GM12878 (cell line): ENCODE measurements around the gene BAK1. TPM values are rescaled to one million over a fixed set of nuclear protein-coding genes. Genes with fewer than 3 reads are reported as not detected.

Experiments
- ATAC-seq: fragments of 200-7000 bp; cut with Tn5 transposase; 3 replicates; pipeline ENCODE4 v1.9.1; 2020; ENCODE audit warnings: mild to moderate bottlenecking, moderate library complexity
- BruUV-seq: library from RNA; stranded (reverse); fragments of 400-500 nt; replicated peaks from 2 replicates; lab custom pipeline; 2021; lab: Mats Ljungman, UMichigan
- CTCF ChIA-PET: fragments of 300-600 bp; sonication (Branson Sonifier 250); formaldehyde crosslinking; extraction: SDS; loops from one replicate; lab custom pipeline; 2021; ENCODE audit warnings: inconsistent platforms; lab: Yijun Ruan, JAX
- POLR2A ChIA-PET: fragments of 350-600 bp; formaldehyde crosslinking; extraction: SDS; loops from one replicate; lab custom pipeline; 2021; ENCODE audit warnings: inconsistent platforms; lab: Charles Lee
- RAD21 ChIA-PET: fragments of 300-600 bp; sonication (Branson Sonifier 250); formaldehyde crosslinking; loops from one replicate; lab custom pipeline; 2023; ENCODE audit warnings: antibody characterized with exemption; ENCODE audit not compliant: unreplicated experiment; lab: Charles Lee
- SMC1A ChIA-PET: fragments of 300-600 bp; sonication (Branson Sonifier 250); formaldehyde crosslinking; loops from one replicate; lab custom pipeline; 2023; ENCODE audit not compliant: unreplicated experiment, uncharacterized antibody; lab: Charles Lee
- DNase-seq: peaks from one replicate; pipeline ENCODE4 v3.0.0-alpha.2; 2011; ENCODE audit warnings: low read depth, low spot score
- FAIRE-seq: peaks from 3 replicates; lab custom pipeline; 2011; peaks lifted over from hg19 to GRCh38; lab: Jason Lieb, UNC
- H2AFZ ChIP-seq: 2 replicates; pipeline ENCODE4 v1.6.0; 2011; ENCODE audit warnings: low read depth, low read length, control low read depth; ENCODE audit not compliant: control insufficient read depth
- H3K27ac ChIP-seq: 2 replicates; pipeline ENCODE4 v1.5.1; 2011; ENCODE audit warnings: control low read depth; ENCODE audit not compliant: control insufficient read depth, insufficient read depth
- H3K27me3 ChIP-seq, 2 experiments: replicated peaks in 1 of 2; 2 replicates each; pipeline versions ENCODE4 v1.6.0 to v1.6.1; 2011; ENCODE audit warnings: low read length in 1 of 2; ENCODE audit not compliant: control insufficient read depth in 2 of 2, insufficient read depth in 2 of 2
- H3K36me3 ChIP-seq, 2 experiments: 2 replicates each; pipeline ENCODE4 v1.5.1; 2011; ENCODE audit warnings: low read length in 1 of 2; ENCODE audit not compliant: control insufficient read depth in 2 of 2, insufficient read depth in 2 of 2
- H3K4me1 ChIP-seq: 2 replicates; pipeline ENCODE4 v1.6.1; 2011; ENCODE audit warnings: mild to moderate bottlenecking, low read length, moderate library complexity, mixed read lengths; ENCODE audit not compliant: control insufficient read depth, insufficient read depth
- H3K4me2 ChIP-seq: 2 replicates; pipeline ENCODE4 v1.6.0; 2011; ENCODE audit warnings: control low read depth; ENCODE audit not compliant: control insufficient read depth, insufficient read depth
- H3K4me3 ChIP-seq: fragments of 200-600 bp; sonication (generic); 2 replicates; pipeline ENCODE4 v1.5.1; 2016
- H3K79me2 ChIP-seq: 2 replicates; pipeline ENCODE4 v1.6.0; 2011; ENCODE audit warnings: low read length; ENCODE audit not compliant: control insufficient read depth, insufficient read depth
- H3K9ac ChIP-seq: 2 replicates; pipeline ENCODE4 v1.8.0; 2011; ENCODE audit warnings: low read length, control low read depth, mixed read lengths; ENCODE audit not compliant: control insufficient read depth, insufficient read depth
- H3K9me3 ChIP-seq: replicated peaks from 3 replicates; pipeline ENCODE4 v1.5.1; 2011; ENCODE audit warnings: mild to moderate bottlenecking, low read length; ENCODE audit not compliant: control insufficient read depth, insufficient read depth
- H4K20me1 ChIP-seq: 2 replicates; pipeline ENCODE4 v1.6.0; 2011; ENCODE audit not compliant: control insufficient read depth, insufficient read depth
- ATF7 ChIP-seq: fragments of 450-650 bp; IDR thresholded peaks from 2 replicates; pipeline ENCODE4 v1.6.1; 2016; ENCODE audit warnings: low read depth, mild to moderate bottlenecking
- CBX5 ChIP-seq: sonication (generic); IDR thresholded peaks from 2 replicates; pipeline ENCODE4 v1.6.1; 2016; ENCODE audit warnings: low read depth, moderate library complexity, mild to moderate bottlenecking, inconsistent platforms
- CREM ChIP-seq: IDR thresholded peaks from 2 replicates; pipeline ENCODE4 v1.6.1; 2014; ENCODE audit warnings: antibody characterized with exemption, low read depth
- GATAD2B ChIP-seq: fragments of 450-650 bp; conservative IDR thresholded peaks from 2 replicates; pipeline ENCODE4 v1.6.1; 2017; ENCODE audit warnings: low read depth, mild to moderate bottlenecking, moderate library complexity
- HDAC6 ChIP-seq: fragments of 200-600 bp; sonication (generic); IDR thresholded peaks from one replicate; pipeline ENCODE4 v1.8.0; 2017; ENCODE audit warnings: antibody characterized with exemption; ENCODE audit not compliant: unreplicated experiment
- JUND ChIP-seq: IDR thresholded peaks from 2 replicates; pipeline ENCODE4 v1.6.1; 2012; ENCODE audit warnings: low read depth, mild to moderate bottlenecking, low read length, improper control_type of control experiment, moderate library complexity
- PBX3 ChIP-seq: IDR thresholded peaks from 2 replicates; pipeline ENCODE4 v1.6.1; 2011; ENCODE audit warnings: mild to moderate bottlenecking, low read depth, low read length, moderate library complexity; ENCODE audit not compliant: insufficient replicate concordance
- POLR2AphosphoS5 ChIP-seq: IDR thresholded peaks from 2 replicates; pipeline ENCODE4 v1.6.1; 2011; ENCODE audit warnings: mild to moderate bottlenecking, low read length, inconsistent platforms
- RELB ChIP-seq: fragments of 450-650 bp; IDR thresholded peaks from 2 replicates; pipeline ENCODE4 v1.6.1; 2017; ENCODE audit warnings: low read depth, mild to moderate bottlenecking, moderate library complexity
- SKIL ChIP-seq: fragments of 450-650 bp; IDR thresholded peaks from 2 replicates; pipeline ENCODE4 v1.6.1; 2017; ENCODE audit warnings: mild to moderate bottlenecking, low read depth, inconsistent platforms; ENCODE audit not compliant: poor library complexity, severe bottlenecking
- TBL1XR1 ChIP-seq: IDR thresholded peaks from 2 replicates; pipeline ENCODE4 v1.6.1; 2012; ENCODE audit warnings: low read depth, low read length, improper control_type of control experiment
- WRNIP1 ChIP-seq: IDR thresholded peaks from 2 replicates; pipeline ENCODE4 v1.6.1; 2011; ENCODE audit warnings: low read depth, low read length, improper control_type of control experiment, borderline replicate concordance
- WGBS: methylation state at CpG from one replicate; pipeline ENCODE4 v1.1.6; 2016; ENCODE audit warnings: low lambda C conversion rate; ENCODE audit not compliant: insufficient replicate concordance, insufficient coverage; ENCODE audit errors: missing lambda C conversion rate; 5-methylcytosine and 5-hydroxymethylcytosine counted together
- in situ Hi-C: fragments of 300-500 bp; cut with MboI; formaldehyde crosslinking; loops from 9 replicates; pipeline ENCODE4 v1.14.3; 2018; ENCODE audit warnings: mixed read lengths
- intact Hi-C: fragments of 100-400 bp; cut with micrococcal nuclease; formaldehyde crosslinking; loops from one replicate; pipeline ENCODE4 v1.14.2; 2022; ENCODE audit not compliant: unreplicated experiment
- polyA plus RNA-seq, 11 experiments: library from polyadenylated mRNA; depleted of rRNA in 4 of 11; unstranded in 6 of 11; stranded (reverse) in 5 of 11; fragments of >200 nt; fragmentation: Nextera tagmentation in 4 of 11; fragmentation: Illumina TruSeq in 1 of 11; extraction: Ambion mirVana in 4 of 11; extraction: Trizol in 1 of 11; gene quantifications; 1 replicate in 1 of 11; 2 replicates in 10 of 11; pipeline versions ENCODE4 v1.2.1 to v1.2.3, GENCODE V29; 2011 to 2016; ENCODE audit warnings: inconsistent platforms in 2 of 11, missing spikeins in 2 of 11, low read depth in 1 of 11
- total RNA-seq, 4 experiments: library from RNA; depleted of rRNA in 3 of 4; stranded (reverse); fragments of >200 nt in 3 of 4; fragmentation: Illumina TruSeq in 1 of 4; extraction: Trizol in 1 of 4; gene quantifications; 2 replicates each; pipeline versions ENCODE4 v1.2.1 to v1.2.3, GENCODE V29; 2013 to 2021

Gene BAK1
- total and polyA plus RNA-seq, 10 of the 15 experiments (the other 5 are each of a cell fraction or from before 2014, with no cell fraction given), result 6.3 to 65.8 (median 29.6) TPM

GRCh38 chr6:33586108-33586640 lies 6.1 kb upstream of the BAK1 start (continued):
- TF ChIP-seq CBX5, result no peak
- no peak for TF ChIP-seq TBL1XR1
- no peak for TF ChIP-seq ATF7
- no peak for TF ChIP-seq POLR2AphosphoS5
- TF ChIP-seq GATAD2B, result no peak
- no peak for TF ChIP-seq PBX3

GRCh38 chr6:33585403-33586107 lies 5.5 kb upstream of the BAK1 start:
- FAIRE-seq (peak; percentile 94), DNase-seq (peak; percentile 70), ATAC-seq (peak; percentile 82)
- Histone ChIP-seq H3K27ac (peak overlapping the region; percentile 1; the same call in 1 of the 2 replicates), H3K27me3 (no peaks in the 10 kb centered on the region), H3K4me1 (peaks cover 23% of the 10 kb centered on the region), H3K36me3 (no peaks in the 10 kb centered on the region), H3K4me2 (peak overlapping the region; percentile 30; the same call in 1 of the 2 replicates), H4K20me1 (no peaks in the 10 kb centered on the region), H3K79me2 (no peaks in the 10 kb centered on the region), H2AFZ (peak overlapping the region; percentile 72), H3K9ac (peak overlapping the region; percentile 3; the same call in 1 of the 2 replicates), H3K9me3 (no peaks in the 10 kb centered on the region), H3K4me3 (no peak overlapping the region; the same call in 1 of the 2 replicates)
- intact Hi-C loops, result loop anchor here (1.0 to 10.0 kb wide), 4 partner anchors 47 to 569 kb away; no protein-coding TSS in a partner anchor
- ChIA-PET CTCF (interaction anchor here (0.5 to 7.6 kb wide), 30 partner anchors 10 to 443 kb away, joined by 3 to 235 read pairs (median 3); partner anchors contain the start of genes CUTA, UQCC2 and ZBTB9), POLR2A (interaction anchor here (0.9 to 1.6 kb wide), 5 partner anchors 9 to 123 kb away, joined by 3 to 7 read pairs (median 4); no protein-coding TSS in a partner anchor), RAD21 (interaction anchor here (0.6 to 6.6 kb wide), 12 partner anchors 9 to 203 kb away, joined by 3 to 86 read pairs (median 4); partner anchors contain the start of gene ITPR3), SMC1A (interaction anchor here (0.7 to 6.9 kb wide), 9 partner anchors 9 to 135 kb away, joined by 3 to 122 read pairs (median 5); partner anchors contain the start of genes UQCC2 and ZBTB9)
- 6% methylated on average over 13 of the region's 14 CpGs for WGBS
- BruUV-seq, result no TSS peak
- in situ Hi-C loops, result loop anchor here (5.0 kb wide), 1 partner anchor 117 kb away; no protein-coding TSS in a partner anchor
- TF ChIP-seq RELB (peak; percentile 31; the same call in 1 of the 2 replicates), SKIL (no peak), WRNIP1 (0 out of 2 replicates have a peak, but pooled peaks have one; percentile 37), HDAC6 (no peak), CREM (no peak), JUND (no peak)
